Measurements from ENCODE around the gene LDHAL6B.

Gene LDHAL6B

GRCh38 chr15:59237924-59238331 is 31.3 kb downstream of the LDHAL6B start:
- Mint-ChIP-seq H3K9me3 (no peaks in the 10 kb centered on the region), H3K4me3 (peak overlapping the region; percentile 32), H3K36me3 (peaks cover 16% of the 10 kb centered on the region), H3K27ac (no peak overlapping the region), H3K4me1 (peaks cover 18% of the 10 kb centered on the region), H3K27me3 (no peaks in the 10 kb centered on the region)
- no peak for DNase-seq (ENCODE audit: low spot score in 2 of 2)
- peak; percentile 11 for ATAC-seq (ENCODE audit: low read depth)

- no peaks in the 10 kb centered on the region for H3K27me3 Mint-ChIP-seq
Observed at GRCh38 chr15:59240036-59240435, 33.4 kb downstream of the LDHAL6B start.

GRCh38 chr15:59242649-59243048 is 36.0 kb downstream of the LDHAL6B start:
- ATAC-seq (ENCODE audit: low read depth): no peak
- H3K9me3 Mint-ChIP-seq: no peaks in the 10 kb centered on the region
- no peaks in the 10 kb centered on the region for H3K27me3 Mint-ChIP-seq
- H3K36me3 Mint-ChIP-seq: peaks cover 7% of the 10 kb centered on the region
- H3K4me1 Mint-ChIP-seq: peaks cover 14% of the 10 kb centered on the region
- peak overlapping the region; percentile 12 for H3K27ac Mint-ChIP-seq
- H3K4me3 Mint-ChIP-seq: no peak overlapping the region
- no peak for DNase-seq (ENCODE audit: low spot score in 2 of 2)

More at GRCh38 chr15:59240036-59240435, 33.4 kb downstream of the LDHAL6B start:
- Mint-ChIP-seq H3K36me3 (peaks cover 11% of the 10 kb centered on the region), H3K4me1 (peaks cover 20% of the 10 kb centered on the region), H3K9me3 (no peaks in the 10 kb centered on the region), H3K27ac (no peak overlapping the region), H3K4me3 (no peak overlapping the region)
- DNase-seq (ENCODE audit: low spot score in 2 of 2) (no peak), ATAC-seq (ENCODE audit: low read depth) (no peak)

GRCh38 chr15:59243622-59244021 is 37.0 kb downstream of the LDHAL6B start:
- Mint-ChIP-seq H3K27ac (no peak overlapping the region), H3K27me3 (no peaks in the 10 kb centered on the region), H3K36me3 (peaks cover 7% of the 10 kb centered on the region), H3K4me1 (peaks cover 13% of the 10 kb centered on the region), H3K4me3 (no peak overlapping the region), H3K9me3 (no peaks in the 10 kb centered on the region)
- ATAC-seq (ENCODE audit: low read depth): no peak
- DNase-seq (ENCODE audit: low spot score in 2 of 2): no peak

- Mint-ChIP-seq H3K4me1 (peaks cover 15% of the 10 kb centered on the region), H3K9me3 (no peaks in the 10 kb centered on the region)
- no peak for ATAC-seq (ENCODE audit: low read depth)
Observed at GRCh38 chr15:59244337-59244736, 37.7 kb downstream of the LDHAL6B start.

GRCh38 chr15:59245559-59245958 is 38.9 kb downstream of the LDHAL6B start:
- no peaks in the 10 kb centered on the region for H3K9me3 Mint-ChIP-seq
- no peak overlapping the region for H3K4me3 Mint-ChIP-seq
- no peaks in the 10 kb centered on the region for H3K27me3 Mint-ChIP-seq
- no peak overlapping the region for H3K27ac Mint-ChIP-seq
- peaks cover 7% of the 10 kb centered on the region for H3K36me3 Mint-ChIP-seq
- no peak for ATAC-seq (ENCODE audit: low read depth)
- peaks cover 26% of the 10 kb centered on the region for H3K4me1 Mint-ChIP-seq
- no peak for DNase-seq (ENCODE audit: low spot score in 2 of 2)

More at GRCh38 chr15:59244337-59244736, 37.7 kb downstream of the LDHAL6B start:
- peaks cover 7% of the 10 kb centered on the region for H3K36me3 Mint-ChIP-seq
- no peak overlapping the region for H3K27ac Mint-ChIP-seq
- H3K4me3 Mint-ChIP-seq: no peak overlapping the region
- no peak for DNase-seq (ENCODE audit: low spot score in 2 of 2)
- no peaks in the 10 kb centered on the region for H3K27me3 Mint-ChIP-seq

- no peak overlapping the region for H3K27ac Mint-ChIP-seq
- peaks cover 3% of the 10 kb centered on the region for H3K36me3 Mint-ChIP-seq
- DNase-seq (ENCODE audit: low spot score in 2 of 2) (peak; percentile 56), ATAC-seq (ENCODE audit: low read depth) (peak; percentile 70)
- peaks cover 32% of the 10 kb centered on the region for H3K4me1 Mint-ChIP-seq
- no peaks in the 10 kb centered on the region for H3K9me3 Mint-ChIP-seq
- H3K4me3 Mint-ChIP-seq: no peak overlapping the region
- H3K27me3 Mint-ChIP-seq: no peaks in the 10 kb centered on the region
Observed at GRCh38 chr15:59247364-59247763, 40.7 kb downstream of the LDHAL6B start.

GRCh38 chr15:59249816-59250215 is 43.2 kb downstream of the LDHAL6B start:
- DNase-seq (ENCODE audit: low spot score in 2 of 2) (no peak), ATAC-seq (ENCODE audit: low read depth) (no peak)
- H3K36me3 Mint-ChIP-seq: no peaks in the 10 kb centered on the region
- H3K4me3 Mint-ChIP-seq: peak overlapping the region; percentile 76
- H3K27me3 Mint-ChIP-seq: no peaks in the 10 kb centered on the region
- peaks cover 35% of the 10 kb centered on the region for H3K4me1 Mint-ChIP-seq
- H3K9me3 Mint-ChIP-seq: no peaks in the 10 kb centered on the region
- H3K27ac Mint-ChIP-seq: no peak overlapping the region

GRCh38 chr15:59250249-59250648 is 43.6 kb downstream of the LDHAL6B start:
- H3K36me3 Mint-ChIP-seq: no peaks in the 10 kb centered on the region
- H3K4me3 Mint-ChIP-seq: peak overlapping the region; percentile 76
- H3K27me3 Mint-ChIP-seq: no peaks in the 10 kb centered on the region
- H3K27ac Mint-ChIP-seq: peak overlapping the region; percentile 88
- ATAC-seq (ENCODE audit: low read depth) (no peak), DNase-seq (ENCODE audit: low spot score in 2 of 2) (no peak)
- H3K9me3 Mint-ChIP-seq: no peaks in the 10 kb centered on the region
- peaks cover 35% of the 10 kb centered on the region for H3K4me1 Mint-ChIP-seq

GRCh38 chr15:59251001-59251845 is 44.6 kb downstream of the LDHAL6B start:
- DNase-seq (ENCODE audit: low spot score in 2 of 2) (peak in 1 of 2 donors; percentile 24), ATAC-seq (ENCODE audit: low read depth) (peak; percentile 81)
- H3K4me3 Mint-ChIP-seq: peak overlapping the region; percentile 76
- H3K27me3 Mint-ChIP-seq: no peaks in the 10 kb centered on the region
- no peaks in the 10 kb centered on the region for H3K36me3 Mint-ChIP-seq
- peak overlapping the region; percentile 88 for H3K27ac Mint-ChIP-seq
- peaks cover 35% of the 10 kb centered on the region for H3K4me1 Mint-ChIP-seq
- H3K9me3 Mint-ChIP-seq: no peaks in the 10 kb centered on the region

- no peaks in the 10 kb centered on the region for H3K27me3 Mint-ChIP-seq
- H3K36me3 Mint-ChIP-seq: peaks cover 1% of the 10 kb centered on the region
- peak overlapping the region; percentile 65 for H3K27ac Mint-ChIP-seq
- DNase-seq (ENCODE audit: low spot score in 2 of 2): no peak
- H3K9me3 Mint-ChIP-seq: no peaks in the 10 kb centered on the region
- no peak overlapping the region for H3K4me3 Mint-ChIP-seq
- peaks cover 35% of the 10 kb centered on the region for H3K4me1 Mint-ChIP-seq
- ATAC-seq (ENCODE audit: low read depth): no peak
Observed at GRCh38 chr15:59252137-59252536, 45.5 kb downstream of the LDHAL6B start.

GRCh38 chr15:59255680-59256336 is 49.2 kb downstream of the LDHAL6B start:
- no peaks in the 10 kb centered on the region for H3K9me3 Mint-ChIP-seq
- H3K4me1 Mint-ChIP-seq: peaks cover 14% of the 10 kb centered on the region
- H3K4me3 Mint-ChIP-seq: no peak overlapping the region
- no peak for ATAC-seq (ENCODE audit: low read depth)
- peaks cover 3% of the 10 kb centered on the region for H3K36me3 Mint-ChIP-seq
- no peak overlapping the region for H3K27ac Mint-ChIP-seq
- no peak for DNase-seq (ENCODE audit: low spot score in 2 of 2)
- H3K27me3 Mint-ChIP-seq: no peaks in the 10 kb centered on the region

- no peaks in the 10 kb centered on the region for H3K27me3 Mint-ChIP-seq
- H3K9me3 Mint-ChIP-seq: no peaks in the 10 kb centered on the region
- peaks cover 10% of the 10 kb centered on the region for H3K4me1 Mint-ChIP-seq
- ATAC-seq (ENCODE audit: low read depth) (no peak), DNase-seq (ENCODE audit: low spot score in 2 of 2) (no peak)
- peaks cover 3% of the 10 kb centered on the region for H3K36me3 Mint-ChIP-seq
- no peak overlapping the region for H3K4me3 Mint-ChIP-seq
- no peak overlapping the region for H3K27ac Mint-ChIP-seq
Observed at GRCh38 chr15:59256482-59256881, 49.8 kb downstream of the LDHAL6B start.

- Mint-ChIP-seq H3K9me3 (no peaks in the 10 kb centered on the region), H3K36me3 (peaks cover 3% of the 10 kb centered on the region), H3K27ac (no peak overlapping the region), H3K27me3 (no peaks in the 10 kb centered on the region), H3K4me3 (no peak overlapping the region), H3K4me1 (peaks cover 10% of the 10 kb centered on the region)
- ATAC-seq (ENCODE audit: low read depth): no peak
- no peak for DNase-seq (ENCODE audit: low spot score in 2 of 2)
Observed at GRCh38 chr15:59257140-59257539, 50.5 kb downstream of the LDHAL6B start.
